HG03066 (cell line): ENCODE results near the gene PWP1.

Source experiments
- ATAC-seq: cut with Tn5 transposase; IDR thresholded peaks from one replicate; pipeline ENCODE4 v1.9.1; 2021; ENCODE audit warnings: low read depth; ENCODE audit not compliant: unreplicated experiment

PWP1 gene

GRCh38 chr12:107685360-107686248 is at the start of gene PWP1:
Gene PWP1 (plus strand): TSS chr12:107685799. CDS start chr12:107685900, 101 bp downstream.
- peak; percentile 91 for ATAC-seq

- no peak for ATAC-seq
Measured at GRCh38 chr12:107641154-107641553, 44.4 kb upstream of the PWP1 start.

GRCh38 chr12:107642240-107642639 is 43.4 kb upstream of the PWP1 start:
- ATAC-seq = no peak

DNA sequence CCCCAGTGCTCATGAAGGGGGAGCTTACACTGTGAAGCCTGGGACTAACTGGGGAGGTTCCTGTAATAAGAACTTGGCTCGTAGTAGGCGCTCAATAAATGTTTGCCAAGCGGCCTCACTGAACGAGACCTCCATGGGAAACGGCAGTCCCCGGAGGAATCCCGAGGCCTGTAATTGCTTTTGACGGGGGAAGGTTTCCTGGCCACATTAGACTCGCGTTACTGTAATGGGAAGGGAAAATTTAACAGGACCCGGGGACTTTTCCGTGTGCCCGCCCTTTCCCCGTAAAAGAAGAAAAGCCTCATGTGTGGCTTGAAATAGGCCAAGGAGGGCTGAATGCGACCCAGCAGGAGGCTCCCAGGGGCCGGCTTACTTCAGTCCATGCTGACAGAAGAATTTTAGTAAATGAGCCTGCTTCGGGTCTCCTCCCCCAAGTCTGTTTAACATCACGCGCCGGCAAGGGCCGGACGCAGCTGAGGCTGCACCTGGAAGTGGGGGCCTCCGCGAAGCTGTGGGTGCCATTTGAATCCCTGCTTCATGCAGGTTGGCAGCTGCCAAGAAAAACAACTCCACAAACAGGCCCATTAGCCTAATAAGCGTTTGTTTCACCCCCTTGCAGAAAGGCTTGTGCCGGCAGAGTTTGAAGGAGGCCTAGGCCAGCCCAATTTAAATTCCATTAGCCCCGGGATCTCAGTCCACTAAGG is 39.8 kb upstream of the PWP1 start:
- ATAC-seq = no peak

DNA sequence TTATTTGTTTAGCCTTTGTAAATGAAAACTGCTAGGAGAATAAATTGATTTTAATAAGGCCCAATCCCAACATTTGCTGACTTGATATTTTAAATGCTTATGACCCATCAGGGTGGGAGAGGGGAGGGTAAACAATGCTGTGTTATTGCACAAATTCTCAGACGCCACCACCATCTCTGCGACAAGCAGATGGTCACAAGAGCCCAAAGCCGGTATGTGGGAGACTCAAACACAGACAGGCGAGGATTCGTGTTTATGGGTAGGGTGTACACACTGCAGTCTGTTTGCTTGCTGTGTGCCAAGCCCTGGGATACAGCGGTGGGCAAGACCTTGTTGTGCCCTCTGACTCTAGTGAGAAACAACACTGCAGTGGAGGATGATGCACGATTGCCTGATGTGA is 39.2 kb upstream of the PWP1 start:
- ATAC-seq = no peak

- ATAC-seq = no peak
Measured at GRCh38 chr12:107649661-107650061, 35.9 kb upstream of the PWP1 start.

- no peak for ATAC-seq
Measured at GRCh38 chr12:107650977-107651376, 34.6 kb upstream of the PWP1 start.

DNA sequence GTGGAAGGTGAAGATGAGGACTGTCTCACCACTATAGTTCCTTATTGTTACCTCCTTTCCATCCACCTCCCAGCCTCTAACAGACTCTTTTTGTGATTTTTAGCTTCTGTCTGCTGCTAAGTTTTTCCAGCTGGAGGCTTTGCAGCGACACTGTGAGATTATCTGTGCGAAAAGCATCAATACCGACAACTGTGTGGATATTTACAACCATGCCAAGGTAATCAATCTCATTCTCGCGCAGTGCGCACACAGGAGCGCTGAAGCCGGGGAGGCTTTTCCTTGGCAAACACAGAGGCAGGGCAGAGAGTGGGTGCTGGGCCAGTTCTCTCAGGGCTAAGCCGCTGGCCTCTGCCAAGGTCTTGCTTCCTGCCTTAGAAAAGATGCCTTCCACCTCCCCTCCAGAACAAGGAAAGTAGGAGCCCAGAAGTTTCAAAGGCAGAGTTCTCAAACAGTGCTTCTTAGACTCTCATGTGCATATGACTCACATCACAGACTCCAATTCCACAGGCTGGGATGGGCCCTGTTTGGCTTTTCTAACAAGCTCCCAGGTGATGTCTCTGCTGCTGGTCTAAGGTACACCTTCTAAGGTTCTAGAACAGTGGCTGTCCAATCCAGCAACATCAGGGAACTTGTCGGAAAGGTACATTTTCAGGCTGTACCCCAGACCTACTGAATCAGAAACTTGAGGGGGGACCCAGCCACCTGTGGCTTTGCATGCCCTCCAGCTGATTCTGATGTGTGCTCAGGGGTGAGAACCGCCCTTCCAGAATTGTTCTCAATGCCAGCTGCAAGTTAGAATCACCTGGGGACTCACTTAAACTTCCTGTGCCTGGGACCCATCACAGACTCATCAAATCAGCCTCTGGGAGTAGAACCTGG is 33.8 kb upstream of the PWP1 start:
- ATAC-seq = no peak

- ATAC-seq = no peak
Measured at GRCh38 chr12:107653519-107653918, 32.1 kb upstream of the PWP1 start.

DNA sequence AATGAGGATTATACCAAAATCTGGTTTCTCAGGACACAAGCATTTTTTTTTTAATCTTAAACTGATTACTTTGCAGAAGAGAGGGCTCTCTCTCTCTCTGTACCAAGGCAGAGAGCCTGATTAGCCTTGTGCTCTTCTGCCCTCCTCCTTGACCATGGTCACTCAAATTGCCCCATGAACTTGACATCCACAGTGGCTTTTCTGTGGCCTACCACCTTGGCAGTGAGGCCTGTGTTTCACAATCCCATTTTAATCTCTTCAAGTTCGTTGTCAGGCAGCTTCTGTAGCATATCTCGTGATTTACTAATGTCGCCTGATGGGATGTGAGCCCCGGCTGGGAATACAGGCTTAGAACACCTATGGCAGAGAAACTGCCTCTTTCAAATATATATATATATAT is 30.7 kb upstream of the PWP1 start:
- ATAC-seq = no peak

GRCh38 chr12:107655281-107656065 is 30.1 kb upstream of the PWP1 start:
- ATAC-seq = no peak

- ATAC-seq = no peak
Measured at GRCh38 chr12:107656302-107656701, 29.3 kb upstream of the PWP1 start.

- ATAC-seq = no peak
Measured at GRCh38 chr12:107657133-107657532, 28.5 kb upstream of the PWP1 start.

- ATAC-seq = no peak
Measured at GRCh38 chr12:107657621-107658020, 28.0 kb upstream of the PWP1 start.

- no peak for ATAC-seq
Measured at GRCh38 chr12:107660235-107660634, 25.4 kb upstream of the PWP1 start.

- ATAC-seq = no peak
Measured at GRCh38 chr12:107660861-107661415, 24.7 kb upstream of the PWP1 start.

DNA sequence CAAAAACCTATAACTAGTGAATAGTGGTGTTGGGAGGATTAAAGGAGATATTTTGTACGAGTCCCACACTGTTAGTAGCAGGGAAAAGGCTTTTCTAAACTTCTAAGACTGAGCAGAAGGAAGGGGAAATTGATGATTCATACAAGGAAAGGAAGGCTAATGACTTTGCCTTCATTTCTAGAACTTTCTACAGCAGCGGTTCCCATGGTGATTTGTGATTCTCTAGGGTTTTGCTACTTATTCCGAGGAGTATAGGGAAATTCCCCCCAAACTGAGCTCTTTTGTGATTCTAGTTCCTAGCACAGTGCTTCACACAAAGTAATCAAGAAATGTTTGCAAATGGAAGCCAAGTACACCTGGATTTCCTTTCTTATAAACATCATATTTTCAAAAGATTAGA is 23.8 kb upstream of the PWP1 start:
- ATAC-seq = no peak

- ATAC-seq = no peak
Measured at GRCh38 chr12:107662484-107662883, 23.1 kb upstream of the PWP1 start.

- ATAC-seq = no peak
Measured at GRCh38 chr12:107663277-107663676, 22.3 kb upstream of the PWP1 start.

- ATAC-seq = no peak
Measured at GRCh38 chr12:107666009-107666408, 19.6 kb upstream of the PWP1 start.
